Left renal pelvis (tissue), 4 donors: ENCODE data around the gene INCA1. TPM values are rescaled to one million over a fixed set of nuclear protein-coding genes. Genes with fewer than 3 reads are reported as not detected.

Experiments
- DNase-seq, 4 donors: peaks; one replicate each; pipeline ENCODE4 v3.0.0-alpha.2; 2013; ENCODE audit warnings: low read depth in 4 of 4, low spot score in 3 of 4
- polyA plus RNA-seq, 4 donors: library from polyadenylated mRNA; unstranded; fragments of 120-200 nt; gene quantifications; one replicate each; pipeline ENCODE4 v1.2.1, GENCODE V29; 2013; ENCODE audit not compliant: insufficient read length in 4 of 4

INCA1 gene
- polyA plus RNA-seq, 4 donors: 6.9 to 9.3 (median 7.4) TPM

DNA sequence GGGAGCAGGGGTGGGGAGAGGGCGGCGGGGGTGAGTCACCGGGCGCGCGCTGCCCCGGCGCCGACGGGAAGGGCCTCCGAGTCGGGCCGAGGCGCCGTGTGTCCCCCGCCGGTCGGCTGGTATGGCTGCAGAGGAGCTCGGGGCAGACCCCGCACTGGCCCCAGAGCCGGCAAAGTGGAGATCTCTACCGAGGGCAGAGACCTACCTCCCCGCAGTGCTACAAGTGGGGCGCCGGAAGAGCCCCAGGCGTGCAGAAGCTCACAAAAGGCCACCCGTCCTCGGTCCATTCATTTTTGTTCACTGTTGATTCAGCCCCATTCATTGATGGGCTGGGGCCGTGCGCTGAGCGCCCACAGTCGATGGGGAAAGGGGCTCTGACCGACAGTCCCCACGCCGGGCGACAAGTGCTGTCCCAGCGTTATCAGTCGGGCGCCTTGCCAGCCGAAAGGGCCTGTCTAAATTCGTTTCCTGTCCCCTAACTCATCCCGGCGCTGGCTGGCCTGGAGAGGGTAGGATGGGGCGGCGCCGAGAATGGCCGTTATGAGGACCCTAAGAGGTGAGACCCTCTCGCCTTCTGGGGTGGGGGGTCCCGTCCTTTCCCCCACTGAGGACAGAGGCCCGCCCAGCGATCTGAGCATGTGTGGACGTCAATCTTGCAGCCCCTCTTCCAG lies 47.1 kb downstream of the INCA1 start:
- no peak for DNase-seq

DNA sequence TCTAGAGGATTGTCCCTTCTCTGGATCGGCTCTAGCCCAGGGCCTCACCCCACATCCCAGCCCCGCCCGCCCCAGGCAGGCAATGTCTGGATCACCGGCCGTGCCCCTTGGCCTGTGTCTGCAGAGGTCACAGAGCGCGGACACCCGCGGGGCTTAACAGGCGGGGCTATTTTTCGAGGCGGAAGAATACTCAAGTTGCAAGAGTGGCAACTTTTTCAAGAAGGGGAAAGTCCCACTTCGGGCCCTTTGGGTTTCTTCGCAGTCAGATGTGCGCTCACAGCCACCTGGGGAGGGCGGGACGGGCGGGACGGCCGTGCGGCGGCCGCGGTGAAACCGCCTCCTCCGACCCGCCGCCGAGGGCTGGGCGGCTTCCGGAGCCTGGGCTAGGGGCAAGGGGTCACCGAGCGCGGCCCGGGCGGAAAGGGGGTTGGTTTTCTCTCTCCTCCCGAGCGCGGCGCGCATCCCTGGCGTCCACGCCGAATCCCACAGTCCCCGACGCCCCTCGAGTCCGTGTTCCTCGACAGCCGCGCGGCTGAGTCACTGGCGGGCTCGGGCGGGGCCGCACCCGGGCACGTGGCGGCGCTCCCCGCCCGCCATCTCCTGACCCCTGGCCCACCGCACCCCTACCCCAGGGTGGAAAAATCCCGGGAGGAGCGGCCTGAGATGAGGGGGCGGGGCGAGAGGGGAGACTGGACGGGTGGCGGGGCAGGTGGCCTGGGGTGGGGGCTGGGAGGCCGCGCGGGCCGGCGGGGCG lies 47.8 kb downstream of the INCA1 start:
- DNase-seq: no peak

DNA sequence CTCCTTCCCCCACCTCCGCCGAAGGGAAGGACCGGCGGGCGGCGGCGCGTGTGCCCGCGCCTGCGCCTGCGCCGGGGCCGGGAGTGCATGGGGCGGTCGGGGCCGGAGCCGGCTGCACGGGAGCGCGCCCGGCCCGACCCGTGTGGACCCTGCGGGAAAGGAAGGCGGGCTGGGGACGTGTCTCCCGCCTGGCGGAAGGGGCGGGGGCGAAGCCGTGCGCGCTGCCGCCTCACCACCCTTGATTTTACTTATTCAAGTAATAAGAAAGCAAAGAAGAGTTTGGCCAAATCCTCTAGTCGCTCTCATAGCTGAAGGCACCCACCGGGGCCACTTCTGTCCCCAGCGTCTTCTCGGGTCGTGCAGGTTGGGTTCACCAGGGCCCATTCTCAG lies 48.4 kb downstream of the INCA1 start:
- DNase-seq: peak in 2 of 4 donors; percentile 70 to 78

DNA sequence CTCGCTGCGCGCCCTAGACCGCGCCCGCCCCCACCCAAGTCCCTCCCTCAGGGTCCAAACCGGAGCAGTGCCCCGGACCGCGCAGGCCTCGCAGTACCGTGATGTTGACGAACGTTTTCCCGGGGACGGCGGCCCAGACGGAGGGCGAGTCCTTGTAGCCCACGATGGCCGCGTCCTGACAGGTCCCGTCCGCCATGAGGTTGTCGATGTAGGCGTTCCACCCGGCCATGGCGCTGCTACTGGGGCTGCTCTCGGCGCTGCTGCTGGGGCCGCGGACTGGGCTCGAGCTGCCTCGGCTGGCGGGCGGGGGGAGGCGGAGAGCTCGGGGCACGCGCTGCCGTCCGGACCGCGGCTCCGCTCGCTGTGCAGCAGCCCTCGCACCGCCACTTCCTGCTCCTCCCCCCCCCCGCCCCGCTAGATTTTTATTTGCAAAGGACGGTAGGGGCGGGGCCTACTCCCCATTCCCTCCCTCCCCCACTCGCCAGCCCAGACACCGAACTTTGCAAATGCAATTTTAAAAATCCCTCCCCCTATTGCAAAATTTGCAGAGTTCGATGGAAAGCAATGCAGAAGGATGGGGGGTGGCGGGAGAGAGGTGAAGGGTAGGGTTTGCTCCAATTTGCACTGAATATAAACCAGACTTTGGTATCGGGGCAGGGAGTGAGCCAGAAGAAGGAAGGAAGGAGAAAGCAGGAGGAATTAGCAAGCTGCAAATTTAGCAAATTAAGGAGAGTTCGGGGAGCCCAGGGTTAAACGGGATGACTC lies 49.0 kb downstream of the INCA1 start, which contains the start of gene PFN1:
TSS of gene PFN1 (minus strand) at position 365 of the 765 bp plus-strand sequence. CDS start at position 229, 136 bp downstream.
- DNase-seq: peak in 2 of 4 donors; percentile 76 to 77

DNA sequence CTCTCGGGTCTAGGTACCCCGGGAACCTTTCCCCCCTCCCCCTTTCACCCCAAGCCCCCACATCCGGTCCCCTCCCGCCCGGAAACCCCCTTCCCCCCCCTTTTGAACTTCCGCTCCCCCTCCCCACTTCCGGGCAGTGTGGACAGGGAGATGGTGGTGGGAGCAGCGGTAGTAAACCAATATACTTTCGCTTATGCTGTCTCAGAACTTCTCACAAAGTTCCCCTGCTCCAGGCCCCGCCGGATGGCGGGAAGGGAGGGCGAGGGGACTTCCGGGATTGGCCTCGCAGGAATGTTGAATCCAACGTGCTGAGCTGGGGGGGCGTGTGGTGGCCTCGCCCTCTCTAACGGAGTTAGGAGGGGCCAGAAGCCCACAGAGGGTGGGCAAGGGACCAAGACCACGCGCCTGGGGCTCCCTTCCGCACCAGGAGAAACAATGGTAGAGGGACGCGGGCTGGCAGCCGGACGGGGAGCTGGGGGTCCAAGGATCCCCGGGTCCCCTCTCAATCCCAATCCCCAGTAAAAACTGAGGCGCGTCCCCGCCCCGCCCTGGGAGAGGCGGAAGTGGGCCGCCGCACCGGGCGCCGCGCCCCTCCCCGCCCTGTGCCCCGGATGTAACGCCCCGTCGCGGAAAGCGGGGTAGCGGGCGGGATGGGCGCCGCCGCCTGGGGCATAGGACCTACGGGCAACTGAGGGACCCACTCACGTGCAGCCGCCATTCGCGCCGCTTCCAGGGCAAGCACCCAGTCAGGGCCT lies 49.7 kb downstream of the INCA1 start:
- no peak for DNase-seq

DNA sequence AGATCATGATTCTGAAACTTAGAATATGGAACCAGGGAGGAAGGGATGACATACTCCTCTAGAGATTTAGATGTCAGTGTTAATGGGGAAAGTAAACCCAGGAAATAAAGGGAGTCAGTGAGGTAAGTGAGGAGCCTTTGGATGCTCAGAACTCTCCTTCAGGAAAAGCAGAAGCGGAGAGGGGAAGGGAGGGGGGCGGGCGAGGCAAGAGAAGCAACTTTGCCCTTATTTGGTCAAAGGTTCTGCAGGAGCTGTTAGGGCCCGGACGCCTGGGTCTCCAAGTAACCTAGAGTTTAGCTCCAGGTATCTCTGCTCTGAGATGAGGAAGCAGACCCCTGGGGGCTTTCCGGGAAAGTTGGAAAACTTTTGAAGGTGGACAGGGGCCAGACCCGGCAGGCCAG lies 50.3 kb downstream of the INCA1 start:
- DNase-seq: no peak

DNA sequence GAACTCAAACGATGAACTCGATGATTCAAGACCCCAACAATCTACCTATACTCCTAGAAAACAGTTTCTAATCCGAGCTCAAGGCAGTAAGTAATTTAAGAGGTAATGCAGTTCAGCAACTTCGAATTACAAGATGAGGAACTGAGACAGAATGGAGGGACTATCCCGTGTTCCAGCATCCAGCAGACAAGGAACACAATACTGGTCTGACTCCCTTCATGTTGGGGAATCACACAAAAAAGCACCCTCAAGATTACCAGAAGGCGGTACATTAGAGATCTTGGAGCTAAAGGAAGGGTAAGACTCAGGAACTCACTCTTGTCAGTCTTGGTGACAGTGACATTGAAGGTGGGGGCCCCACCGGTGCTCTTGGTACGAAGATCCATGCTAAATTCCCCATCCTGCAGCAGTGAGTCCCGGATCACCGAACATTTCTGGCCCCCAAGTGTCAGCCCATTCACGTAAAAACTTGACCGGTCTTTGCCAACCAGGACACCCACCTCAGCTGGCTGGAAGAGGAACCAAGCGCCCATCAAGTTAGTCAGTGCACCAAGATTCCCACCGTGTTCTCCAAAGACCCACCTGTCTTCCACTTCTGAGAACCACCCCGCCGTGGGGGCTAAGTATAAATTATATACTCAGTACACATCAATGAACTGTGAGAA lies 50.9 kb downstream of the INCA1 start:
- no peak for DNase-seq

DNA sequence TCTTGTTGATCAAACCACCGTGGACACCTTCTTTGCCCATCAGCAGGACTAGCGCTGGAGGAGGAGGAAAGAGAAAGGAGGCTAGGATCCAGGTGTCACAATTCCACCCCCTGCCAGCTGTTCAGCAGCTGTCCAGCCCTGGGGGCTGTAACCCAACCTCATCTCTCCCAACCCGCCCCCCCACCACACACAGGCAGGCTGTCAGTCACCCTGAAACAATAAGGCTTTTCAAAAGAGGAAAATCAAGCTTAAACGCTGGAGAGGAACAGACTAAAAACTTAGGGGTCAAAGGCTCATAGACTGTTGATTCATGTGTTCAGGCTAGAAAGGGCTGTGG lies 51.4 kb downstream of the INCA1 start:
- no peak for DNase-seq

DNA sequence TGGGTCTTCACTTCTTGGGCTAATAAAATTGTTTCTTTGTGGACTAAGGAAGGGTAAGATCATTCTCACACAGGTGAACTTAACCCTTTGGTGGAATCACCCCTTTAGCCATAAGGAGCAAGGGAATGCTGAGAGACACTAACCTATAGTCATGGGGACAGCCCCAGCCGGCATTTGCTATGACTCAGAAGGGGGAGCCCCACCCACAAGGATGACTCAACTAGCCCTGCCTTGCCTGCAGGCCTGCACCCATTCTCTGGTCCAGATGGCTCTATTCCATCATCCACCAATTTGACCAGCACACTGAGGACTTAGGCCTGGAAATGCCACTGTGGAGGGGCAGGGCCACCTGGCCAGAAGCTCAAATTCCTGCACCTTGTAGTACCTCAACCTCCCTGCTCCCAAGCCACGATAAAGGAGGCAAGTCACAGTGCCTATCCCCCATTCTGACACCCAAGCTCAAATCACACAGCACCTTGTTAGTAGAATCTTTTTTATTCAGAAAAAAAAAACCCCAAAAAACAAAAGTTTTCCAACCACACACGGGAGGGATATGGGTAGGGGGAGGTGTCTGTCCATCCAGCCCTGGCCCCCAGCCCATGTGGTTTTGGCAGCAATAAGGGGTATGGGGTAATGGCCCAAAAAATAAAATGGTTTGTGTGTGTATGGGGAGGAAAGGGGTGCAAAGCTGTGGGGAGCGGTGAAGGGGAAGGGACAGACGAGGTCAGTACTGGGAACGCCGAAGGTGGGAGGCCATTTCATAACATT lies 52.0 kb downstream of the INCA1 start:
- DNase-seq: no peak

DNA sequence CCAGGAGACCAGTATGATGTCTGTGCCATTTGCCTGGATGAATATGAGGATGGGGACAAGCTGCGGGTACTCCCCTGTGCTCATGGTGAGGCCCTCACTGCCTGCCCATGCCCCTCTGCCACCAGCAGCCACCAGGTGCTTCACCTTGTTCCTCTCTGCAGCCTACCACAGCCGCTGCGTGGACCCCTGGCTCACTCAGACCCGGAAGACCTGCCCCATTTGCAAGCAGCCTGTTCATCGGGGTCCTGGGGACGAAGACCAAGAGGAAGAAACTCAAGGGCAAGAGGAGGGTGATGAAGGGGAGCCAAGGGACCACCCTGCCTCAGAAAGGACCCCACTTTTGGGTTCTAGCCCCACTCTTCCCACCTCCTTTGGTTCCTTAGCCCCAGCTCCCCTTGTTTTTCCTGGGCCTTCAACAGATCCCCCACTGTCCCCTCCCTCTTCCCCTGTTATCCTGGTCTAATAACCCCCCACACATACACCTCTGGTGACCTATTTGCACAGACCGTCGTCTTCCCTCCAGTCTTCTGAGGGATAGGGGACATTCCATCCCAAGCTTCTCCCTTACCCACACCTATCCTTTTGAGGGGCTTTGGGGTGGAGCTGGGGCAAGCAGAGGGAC lies 52.7 kb downstream of the INCA1 start:
- no peak for DNase-seq

DNA sequence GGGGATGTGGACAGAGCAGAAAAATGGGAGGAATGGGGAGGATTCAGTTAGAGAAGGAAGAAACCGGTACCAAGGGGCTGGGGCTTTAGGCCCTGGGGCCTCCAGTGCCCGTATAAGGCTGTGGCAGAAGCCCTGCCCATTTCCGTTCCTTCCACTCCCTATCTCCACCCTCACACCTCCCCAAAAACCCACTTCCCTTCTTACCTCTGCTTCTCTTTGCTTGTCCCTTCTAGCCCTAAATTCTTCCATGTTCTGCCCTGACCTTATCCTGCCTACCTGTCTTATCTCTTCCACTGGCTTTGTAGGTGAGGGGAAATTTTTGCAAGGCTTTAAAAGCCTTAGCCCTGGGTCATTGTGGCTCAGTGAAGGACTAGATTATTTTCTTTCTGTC lies 53.2 kb downstream of the INCA1 start:
- DNase-seq: no peak

DNA sequence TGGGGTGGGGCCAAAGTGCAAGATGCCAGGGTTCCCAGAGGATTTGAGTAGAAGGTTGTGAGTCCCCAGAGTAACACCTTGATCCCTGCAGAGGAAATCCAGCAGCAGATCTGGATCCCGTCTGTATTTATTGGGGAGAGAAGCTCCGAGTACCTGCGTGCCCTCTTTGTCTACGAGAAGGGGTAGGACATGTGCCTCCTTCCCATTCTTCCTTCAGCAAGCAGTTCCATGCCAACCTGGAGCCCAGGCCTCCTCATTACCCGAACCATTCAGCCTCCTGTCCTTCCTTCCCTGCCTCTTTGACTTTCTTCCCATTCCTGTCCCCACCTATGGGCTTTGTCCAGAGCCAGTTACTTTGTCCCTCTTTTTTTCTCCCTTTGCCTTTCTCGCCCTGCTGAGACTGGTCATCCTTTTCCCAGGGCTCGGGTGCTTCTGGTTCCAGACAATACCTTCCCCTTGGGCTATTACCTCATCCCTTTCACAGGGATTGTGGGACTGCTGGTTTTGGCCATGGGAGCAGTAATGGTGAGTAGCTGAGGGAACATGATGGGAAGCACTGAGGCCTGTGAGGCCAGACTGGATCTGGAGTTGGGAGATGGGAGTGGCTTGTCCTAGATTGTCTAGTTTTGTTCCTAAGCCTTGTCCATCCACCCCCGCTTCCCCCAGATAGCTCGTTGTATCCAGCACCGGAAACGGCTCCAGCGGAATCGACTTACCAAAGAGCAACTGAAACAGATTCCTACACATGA lies 54.4 kb downstream of the INCA1 start:
- DNase-seq: no peak

DNA sequence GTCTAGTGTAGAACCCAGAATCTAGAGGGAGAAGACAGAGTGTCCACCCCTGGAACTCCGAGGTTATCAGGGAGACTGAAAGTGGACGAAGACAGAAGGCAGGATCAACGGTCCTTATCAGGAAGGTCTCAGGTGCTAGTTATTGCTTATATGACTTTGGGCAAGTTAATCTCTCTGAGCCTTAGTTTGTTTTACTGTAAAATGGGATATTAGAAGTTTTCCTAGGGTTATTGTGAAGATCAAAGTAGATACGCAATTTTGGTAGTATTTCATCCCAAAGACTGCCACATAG lies 56.1 kb downstream of the INCA1 start:
- no peak for DNase-seq

DNA sequence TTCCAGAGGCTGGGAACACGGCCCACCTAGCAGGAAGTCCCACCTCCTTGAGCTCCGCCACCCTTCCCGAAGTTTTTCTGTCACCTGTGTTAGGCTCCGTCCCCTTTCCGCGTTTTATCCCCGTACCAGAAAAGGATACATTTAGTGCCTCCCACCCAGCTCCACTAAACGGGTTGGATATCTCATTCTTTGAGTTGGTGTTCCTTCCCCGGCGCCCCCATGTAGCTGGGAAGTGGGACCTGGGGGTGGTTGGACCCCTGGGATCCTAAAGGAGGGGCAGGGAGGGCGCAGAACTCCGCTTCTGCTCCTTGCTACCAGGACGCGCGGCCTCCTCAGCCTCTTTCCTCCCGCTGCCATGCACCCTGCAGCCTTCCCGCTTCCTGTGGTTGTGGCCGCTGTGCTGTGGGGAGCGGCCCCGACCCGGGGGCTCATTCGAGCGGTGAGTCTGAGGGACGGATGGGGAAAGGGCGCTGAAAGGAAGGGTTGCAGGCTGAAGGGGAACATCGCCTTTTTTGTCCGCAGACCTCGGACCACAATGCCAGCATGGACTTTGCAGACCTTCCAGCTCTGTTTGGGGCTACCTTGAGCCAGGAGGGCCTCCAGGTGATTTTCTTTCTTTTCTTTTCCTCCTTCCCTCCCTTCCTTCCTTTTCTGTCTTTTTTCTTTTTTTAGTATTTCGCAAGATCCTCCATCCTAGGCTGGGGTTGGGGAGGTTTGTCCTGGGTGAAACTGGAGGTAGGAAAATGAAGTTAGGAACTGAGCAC lies 56.6 kb downstream of the INCA1 start:
- DNase-seq: no peak

DNA sequence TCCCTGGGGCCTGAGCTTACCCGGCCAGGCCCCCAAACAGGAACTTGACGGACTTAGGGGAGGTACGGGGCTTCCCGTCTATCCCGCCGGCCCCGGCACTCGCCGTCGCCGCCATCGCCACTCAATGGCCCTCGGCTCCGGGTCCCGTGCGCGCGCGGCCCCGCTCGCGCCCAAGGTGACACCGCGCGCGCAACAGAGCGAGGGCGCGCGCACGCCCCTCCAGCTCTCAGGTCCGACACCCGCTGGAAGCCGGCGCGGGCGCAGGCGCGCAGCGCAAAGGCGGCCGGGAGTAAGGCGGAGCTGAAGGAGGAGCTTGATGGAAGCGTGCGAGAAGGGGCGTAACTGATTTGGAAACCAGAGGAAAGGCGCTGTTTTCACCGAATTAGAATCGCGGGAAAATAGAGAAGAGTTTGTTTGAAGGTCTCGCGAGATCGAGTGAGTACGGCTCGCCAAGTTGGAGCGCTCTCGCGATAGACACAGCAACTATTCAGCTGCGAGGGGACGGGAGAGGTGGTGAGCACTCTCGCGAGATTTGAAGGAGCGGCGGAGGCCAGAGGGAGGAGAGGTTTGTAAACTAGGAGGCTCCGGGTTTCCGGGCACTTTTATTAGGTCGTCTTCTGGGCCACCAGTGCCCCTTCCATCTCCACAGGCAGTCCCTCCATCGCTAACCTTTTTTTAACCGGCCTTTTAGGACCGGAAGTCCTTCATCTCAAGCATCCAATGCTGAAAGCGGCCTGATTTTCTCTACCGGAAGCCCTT lies 57.3 kb downstream of the INCA1 start, which contains the start of the genes RNF167 and SLC25A11:
TSS of gene RNF167 (plus strand) at position 473 of the 759 bp plus-strand sequence. CDS start 642 bp downstream, outside the sequence.
TSS of gene SLC25A11 (minus strand) at position 251 of the 759 bp plus-strand sequence. CDS start at position 115, 136 bp downstream.
- DNase-seq: peak; percentile 98 to 99 (median 98)

DNA sequence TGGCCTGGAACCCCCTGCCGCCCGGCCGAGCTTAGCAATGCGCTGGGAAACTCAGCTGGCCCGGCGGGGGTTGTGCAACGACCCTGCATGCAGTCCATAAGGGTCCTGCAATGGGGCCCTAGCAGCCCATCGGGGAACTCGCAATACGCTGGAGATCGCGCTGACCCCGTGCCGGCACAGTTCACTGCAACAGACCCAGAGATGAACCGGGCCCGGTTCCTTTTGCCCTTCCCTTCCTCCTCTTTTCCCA lies 57.9 kb downstream of the INCA1 start:
- no peak for DNase-seq
